NAMALWA (cell line): ENCODE results near the gene HGF.
"Not testable (repeated sequence)": the region's sequence is repeated elsewhere in the genome, so short reads cannot be mapped to it uniquely, and the experiment has no call there.

Source experiments
- DNase-seq: peaks from one replicate; pipeline ENCODE4 v3.0.0-alpha.2; 2015; ENCODE audit warnings: low spot score

Gene HGF

DNA sequence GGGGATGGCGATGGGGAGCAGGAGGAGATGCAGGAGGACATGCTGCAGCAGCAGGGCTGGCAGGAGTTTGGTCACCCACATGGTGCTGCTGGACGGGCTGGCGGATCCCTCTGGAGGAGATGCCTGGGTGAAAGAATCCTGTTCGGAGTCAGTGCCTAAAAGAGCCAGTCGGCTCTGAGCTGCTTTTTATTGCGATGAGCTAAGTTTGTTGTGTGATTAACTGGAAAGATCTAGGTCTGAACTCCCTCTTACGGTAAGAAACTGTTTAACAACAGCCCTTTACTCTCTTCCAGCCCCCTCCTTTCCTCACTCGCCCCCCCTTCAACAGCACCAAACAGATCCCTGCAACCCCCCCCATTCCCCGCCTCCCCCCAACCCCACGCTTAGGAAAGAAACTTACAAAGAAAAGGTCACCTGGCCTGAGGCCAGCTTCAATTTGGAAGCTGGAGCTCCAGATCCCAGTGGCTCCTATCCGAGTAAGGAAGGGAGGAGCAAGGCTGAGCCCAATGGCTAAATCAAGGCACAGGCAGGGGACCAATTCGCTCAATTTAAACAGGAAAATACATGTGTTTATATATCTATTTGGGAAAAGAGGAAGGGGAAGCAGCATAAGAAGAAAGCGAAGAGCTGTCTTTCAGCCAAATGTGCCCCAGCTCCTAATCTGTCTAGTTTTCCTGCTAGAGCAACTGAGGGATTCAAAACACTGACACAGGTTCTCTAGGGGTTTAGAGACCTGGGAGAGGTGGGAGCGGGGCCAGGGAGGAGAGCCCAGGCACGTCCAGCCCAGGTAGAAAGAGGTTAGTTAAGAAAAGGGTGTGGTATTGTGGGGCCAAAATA lies at the start of gene HGF:
HGF (minus strand) TSS at position 157 of the 837 bp plus-strand sequence; CDS start at position 81, 76 bp downstream.
- DNase-seq: no peak

GRCh38 chr7:81816312-81816711 lies 46.5 kb upstream of the HGF start:
- no peak for DNase-seq

DNA sequence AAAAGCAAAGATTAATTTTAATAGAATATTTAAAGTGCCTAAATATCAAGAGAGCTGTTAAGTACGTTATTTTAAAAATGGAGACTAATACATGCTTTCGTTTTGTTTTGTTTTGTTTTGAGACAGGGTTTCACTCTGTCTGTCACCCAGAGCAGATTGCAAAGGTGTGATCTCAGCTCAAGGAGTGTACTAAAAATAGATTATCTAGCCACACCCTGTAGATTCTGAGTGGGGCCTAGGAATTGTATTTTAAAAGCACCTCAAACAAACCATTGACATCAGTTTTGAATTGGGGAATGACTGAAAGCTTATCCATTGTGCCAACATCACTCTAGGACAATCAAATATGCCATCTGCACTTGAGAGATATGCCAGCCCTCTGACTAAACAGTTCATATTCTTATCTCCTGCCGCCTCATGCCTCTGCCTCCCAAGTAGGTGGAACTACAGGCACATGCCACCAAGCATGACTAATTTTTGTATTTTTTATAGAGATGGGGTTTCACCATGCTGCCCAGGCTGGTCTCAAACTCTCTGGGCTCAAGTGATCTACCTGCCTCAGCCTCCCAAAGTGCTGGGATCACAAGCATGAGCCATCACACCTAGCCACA lies 43.1 kb upstream of the HGF start:
- not testable (repeated sequence) for DNase-seq

DNA sequence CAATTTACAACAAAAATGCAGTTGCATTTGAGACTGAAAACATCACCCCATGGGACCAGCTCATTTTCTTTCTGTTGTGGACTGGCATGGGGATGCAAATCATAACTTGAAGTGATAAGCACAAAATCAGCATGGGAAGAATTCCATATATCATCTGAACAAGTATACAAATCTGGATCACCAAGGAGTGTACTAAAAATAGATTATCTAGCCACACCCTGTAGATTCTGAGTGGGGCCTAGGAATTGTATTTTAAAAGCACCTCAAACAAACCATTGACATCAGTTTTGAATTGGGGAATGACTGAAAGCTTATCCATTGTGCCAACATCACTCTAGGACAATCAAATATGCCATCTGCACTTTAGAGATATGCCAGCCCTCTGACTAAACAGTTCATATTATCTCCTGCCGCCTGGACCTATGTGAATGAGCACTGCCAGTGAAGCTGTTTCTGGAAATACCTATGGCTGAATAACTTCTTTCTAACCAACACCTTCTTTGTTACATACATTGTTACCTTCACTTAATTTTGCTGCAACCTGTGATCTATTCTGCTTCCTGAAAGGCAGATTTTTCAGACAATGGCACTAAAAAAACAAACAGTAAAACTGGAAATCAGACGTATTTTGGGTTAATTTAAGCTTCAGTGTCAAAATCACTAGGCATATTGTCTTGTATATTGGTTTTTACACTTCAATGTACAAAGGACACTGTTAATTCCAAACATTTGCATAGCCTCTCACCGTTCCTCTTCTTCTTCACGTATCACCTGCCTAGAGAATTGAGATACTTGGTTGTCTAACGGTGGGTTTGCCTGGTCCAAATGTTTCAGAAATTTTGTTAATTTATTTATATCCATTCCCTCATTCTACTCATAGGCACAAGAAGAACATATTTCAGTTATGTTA lies 42.4 kb upstream of the HGF start:
- no peak for DNase-seq

- no peak for DNase-seq
Measured at GRCh38 chr7:81810476-81811155, 40.8 kb upstream of the HGF start.

GRCh38 chr7:81808310-81808709 lies 38.5 kb upstream of the HGF start:
- DNase-seq: not testable (repeated sequence)

DNA sequence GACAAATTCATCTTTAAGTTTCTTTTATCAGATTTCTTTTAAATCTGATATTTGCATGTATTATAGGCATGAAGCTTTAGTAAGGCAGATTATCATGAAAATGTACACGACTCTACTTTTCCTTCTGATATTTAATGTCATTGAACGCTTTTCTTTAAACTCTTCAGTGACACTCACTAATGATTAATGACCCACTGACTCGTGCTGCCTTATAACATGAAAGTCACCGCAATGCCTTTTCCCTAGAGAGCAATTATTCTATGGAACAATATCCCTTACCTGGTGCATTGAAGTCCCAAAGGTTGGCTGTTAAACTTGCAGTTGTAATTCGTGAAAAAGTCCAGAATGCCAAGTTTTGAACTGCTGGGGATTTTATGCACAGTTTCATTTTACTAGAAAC lies 33.4 kb upstream of the HGF start:
- DNase-seq: no peak

- DNase-seq: no peak
Measured at GRCh38 chr7:81802251-81802650, 32.4 kb upstream of the HGF start.

- DNase-seq: no peak
Measured at GRCh38 chr7:81801532-81801931, 31.7 kb upstream of the HGF start.

DNA sequence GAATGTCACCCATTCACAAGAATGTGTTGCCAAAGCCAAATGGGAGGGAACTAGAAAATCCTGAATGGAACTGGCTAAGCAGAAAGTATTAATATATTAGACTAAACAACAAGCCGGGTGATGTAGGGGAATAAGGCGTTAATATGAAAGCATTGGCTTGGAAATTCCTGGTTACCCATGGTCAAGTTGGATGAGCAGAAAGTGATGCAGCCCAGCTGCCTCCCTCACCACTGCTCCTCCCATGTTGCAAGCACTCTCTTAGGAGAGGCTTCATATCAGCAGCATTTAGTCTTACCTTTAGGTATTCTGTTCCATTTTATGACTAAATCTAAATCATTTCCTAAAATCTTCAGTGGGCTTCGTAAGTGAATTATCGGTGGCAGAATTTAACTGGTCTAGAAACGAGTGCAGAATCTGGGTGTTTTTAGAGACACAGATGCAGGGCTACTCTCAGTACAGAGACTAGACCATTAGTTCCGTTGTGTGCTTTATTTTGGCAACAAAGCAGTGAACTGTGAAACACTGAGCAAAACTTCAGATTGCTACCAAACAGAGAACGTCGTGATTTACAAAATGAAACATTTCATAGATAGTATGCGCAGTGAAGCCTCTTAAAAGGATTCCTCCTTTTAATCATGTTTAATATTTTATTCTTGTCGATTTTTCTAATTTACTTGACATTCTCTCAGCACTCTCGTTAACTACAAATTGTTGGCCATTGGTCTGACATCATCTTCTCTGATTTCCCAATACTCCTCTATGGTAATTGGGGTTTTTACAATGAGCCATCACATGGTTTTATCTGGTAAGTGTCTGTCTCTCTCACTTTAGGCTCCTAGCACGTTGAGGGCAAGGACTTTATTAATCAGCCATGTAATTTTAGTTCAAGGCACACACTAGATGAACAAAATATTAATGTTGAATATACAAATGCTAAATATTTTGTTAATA lies 22.0 kb upstream of the HGF start:
- peak; percentile 82 for DNase-seq

DNA sequence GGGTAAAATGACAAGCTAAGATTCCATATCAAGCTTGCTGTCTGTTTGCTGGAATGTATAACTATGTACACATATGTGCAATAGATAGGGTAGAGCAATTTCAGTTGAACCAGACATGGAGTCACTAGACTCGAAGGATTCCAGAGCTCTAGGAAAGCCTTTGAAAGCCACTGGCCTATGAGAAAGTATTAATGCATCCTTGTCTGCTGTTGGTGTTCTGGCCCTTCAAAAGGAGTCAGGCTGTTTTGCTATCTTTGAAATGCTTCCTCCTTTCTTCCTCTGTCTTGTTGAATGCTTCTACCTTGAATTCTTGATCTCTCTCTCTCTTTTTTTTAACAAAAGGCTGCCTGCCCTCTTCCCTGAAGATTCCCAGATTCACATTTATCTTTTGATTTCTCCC lies 20.8 kb upstream of the HGF start:
- peak; percentile 27 for DNase-seq

DNA sequence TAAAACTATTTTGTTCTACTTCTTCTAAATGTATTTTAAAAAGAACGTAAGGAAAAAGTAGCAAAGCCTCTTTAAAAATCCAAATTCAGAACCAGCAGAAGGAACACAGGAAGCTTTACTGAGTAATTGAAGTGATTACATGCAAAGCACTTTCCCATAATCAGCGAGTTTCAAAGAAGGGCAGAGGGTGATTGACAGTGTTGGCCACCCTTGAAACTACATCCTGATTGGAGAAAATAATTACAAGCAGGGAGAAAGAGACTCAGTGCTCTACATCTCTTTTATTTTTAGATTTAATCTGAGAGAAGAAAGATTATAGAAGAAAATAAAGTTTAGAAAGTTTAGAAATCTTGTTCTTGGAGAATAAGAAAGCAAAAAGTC lies 20.3 kb upstream of the HGF start:
- DNase-seq: peak; percentile 31

DNA sequence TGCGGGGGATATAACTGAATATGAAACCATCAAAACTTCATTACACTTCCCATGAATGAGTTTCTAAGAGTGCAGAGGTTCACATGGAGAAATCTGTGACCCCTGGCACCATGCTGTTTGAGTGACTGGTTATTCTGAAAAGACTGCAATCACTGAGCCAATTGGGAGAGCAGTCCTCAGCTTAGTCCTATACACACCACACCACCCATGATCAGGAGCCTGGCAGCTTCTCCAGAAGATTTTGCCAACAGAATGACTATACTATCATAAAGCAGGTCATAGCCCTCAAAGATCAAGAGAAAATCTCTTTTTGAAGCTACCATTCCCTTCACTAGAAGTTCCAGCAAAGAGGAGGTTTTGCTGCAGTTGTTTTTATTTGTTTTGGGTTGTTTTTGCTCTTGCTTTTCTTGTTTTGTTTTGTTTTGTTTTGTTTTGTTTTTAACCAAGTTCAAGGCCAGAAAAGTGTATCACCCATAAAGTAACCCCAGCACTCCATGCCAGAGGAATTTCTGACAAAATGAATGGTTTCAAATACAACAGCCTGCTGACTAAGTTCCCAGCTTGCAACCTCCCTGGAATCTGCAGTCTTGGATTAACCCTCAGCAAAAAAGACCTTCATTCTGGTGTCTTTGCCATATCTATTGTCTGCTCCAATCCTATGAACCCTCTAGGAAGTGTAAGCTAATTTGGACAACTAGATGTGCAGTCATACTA lies 19.7 kb upstream of the HGF start:
- no peak for DNase-seq

- no peak for DNase-seq
Measured at GRCh38 chr7:81788246-81788645, 18.4 kb upstream of the HGF start.

DNA sequence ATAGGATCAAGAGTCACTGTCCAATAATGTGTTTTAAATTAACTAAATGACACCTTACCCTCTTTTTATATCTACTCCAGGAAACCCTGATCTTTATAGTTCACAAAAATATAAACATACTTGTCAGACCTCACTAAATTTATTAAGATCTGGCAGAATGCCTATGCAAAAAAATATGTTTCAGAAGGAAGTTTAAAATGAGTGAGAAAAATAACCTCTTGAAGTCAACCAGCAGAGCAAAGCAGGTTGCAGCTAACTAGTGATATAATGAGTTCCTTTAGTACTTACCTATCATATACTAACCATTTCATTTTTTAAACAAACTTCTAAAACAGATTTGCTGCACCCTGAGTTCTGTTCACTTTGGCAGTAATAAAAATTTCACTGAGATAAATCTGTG lies 14.0 kb upstream of the HGF start:
- DNase-seq: peak; percentile 61

DNA sequence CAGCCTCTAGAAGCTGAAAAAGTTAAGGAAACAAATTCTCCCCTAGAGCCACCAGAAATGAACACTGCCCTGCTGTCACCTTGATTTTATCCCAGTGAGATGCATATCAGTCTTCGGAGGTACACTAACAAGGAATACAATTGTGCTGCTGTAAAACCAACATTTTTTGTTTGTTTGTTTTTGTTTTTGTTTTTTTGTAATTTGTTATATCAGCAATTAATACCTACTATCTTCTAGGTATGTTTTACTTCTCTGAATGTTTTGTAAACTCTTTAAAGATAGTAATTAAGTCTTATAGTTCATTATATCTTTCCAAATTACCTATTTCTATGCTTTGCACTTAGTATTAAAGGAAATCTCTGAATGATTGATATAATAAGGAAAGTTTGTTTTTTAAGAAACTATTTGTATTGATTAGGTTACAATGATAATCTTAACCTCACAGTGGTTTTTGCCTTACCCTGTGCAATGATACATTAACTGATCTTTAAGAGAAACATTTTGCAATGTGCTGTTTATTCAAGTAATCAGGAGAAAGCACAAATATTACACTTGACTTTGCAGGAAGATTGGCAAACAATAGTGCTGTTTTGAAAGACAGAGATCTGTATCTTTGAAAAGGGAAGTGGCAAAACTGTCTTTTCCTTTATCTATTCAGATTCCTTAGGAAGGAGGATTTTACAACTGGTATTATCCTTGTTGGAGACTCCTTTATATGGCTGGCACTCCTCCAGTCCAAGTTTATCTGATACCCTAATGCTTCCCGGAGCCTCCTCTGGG lies 11.3 kb upstream of the HGF start:
- no peak for DNase-seq

- no peak for DNase-seq
Measured at GRCh38 chr7:81779706-81780105, 9.9 kb upstream of the HGF start.

DNA sequence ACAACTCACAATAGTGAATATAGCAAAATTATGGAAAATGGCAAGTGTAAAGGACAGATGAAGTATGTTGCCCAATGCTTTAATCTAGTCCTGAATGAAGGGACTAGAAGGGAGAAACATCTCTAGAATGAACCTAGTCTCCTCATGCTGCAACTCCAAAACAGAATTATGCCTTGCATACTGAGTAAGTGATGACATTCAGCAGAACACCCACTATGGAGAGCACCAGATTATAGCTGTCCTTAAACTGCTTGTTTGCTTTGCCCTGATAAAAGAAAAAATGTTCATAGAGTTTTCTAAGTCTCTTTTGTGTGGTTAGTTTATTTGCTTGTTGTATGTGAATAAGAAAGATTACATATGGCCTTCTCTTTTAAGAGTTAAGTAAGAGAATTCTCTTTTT lies 7.8 kb upstream of the HGF start:
- DNase-seq: no peak

GRCh38 chr7:81776948-81777630 lies 7.2 kb upstream of the HGF start:
- DNase-seq: no peak
